CD4-positive, alpha-beta T cell (primary cell): ENCODE data around the gene CTNNA3. TPM values are rescaled to one million over a fixed set of nuclear protein-coding genes. Genes with fewer than 3 reads are reported as not detected.

Experiments used
- ATAC-seq: fragments of 200-7000 bp; cut with Tn5 transposase; one replicate; pipeline ENCODE4 v1.10.0; 2022; ENCODE audit warnings: mild to moderate bottlenecking; ENCODE audit not compliant: poor library complexity
- CTCF ChIA-PET: fragments of 350-600 bp; sonication (Branson Sonifier 250); formaldehyde crosslinking; loops from one replicate; lab custom pipeline; 2021; ENCODE audit warnings: antibody characterized with exemption, inconsistent platforms; lab: Charles Lee
- POLR2A ChIA-PET: fragments of 350-600 bp; sonication (Branson Sonifier 250); formaldehyde crosslinking; loops from one replicate; lab custom pipeline; 2021; ENCODE audit warnings: antibody characterized with exemption, inconsistent platforms; lab: Charles Lee
- DNase-seq, 14 experiments: peaks; one replicate each; pipeline ENCODE4 v3.0.0-alpha.2; 2013 to 2020; ENCODE audit warnings: mixed read lengths in 2 of 14
- H3K27ac ChIP-seq, 2 donors: one replicate each; pipeline versions ENCODE4 v1.5.1 to v1.7.0; 2013; ENCODE audit warnings: low read length in 2 of 2, low read depth in 1 of 2, mild to moderate bottlenecking in 1 of 2
- H3K27me3 ChIP-seq, 2 experiments: 1 replicate in 1 of 2; 2 replicates in 1 of 2; pipeline versions ENCODE4 v1.6.1 to v1.7.0; 2013; ENCODE audit warnings: low read length in 2 of 2, control low read depth in 1 of 2, mild to moderate bottlenecking in 1 of 2, moderate library complexity in 1 of 2; ENCODE audit not compliant: insufficient read depth in 2 of 2, control insufficient read depth in 1 of 2
- H3K36me3 ChIP-seq: one replicate; pipeline ENCODE4 v1.6.1; 2013; ENCODE audit warnings: low read length, control low read depth; ENCODE audit not compliant: insufficient read depth
- H3K4me1 ChIP-seq: one replicate; pipeline ENCODE4 v1.6.1; 2013; ENCODE audit warnings: low read length, control low read depth; ENCODE audit not compliant: insufficient read depth
- H3K4me3 ChIP-seq: one replicate; pipeline ENCODE4 v1.5.1; 2013; ENCODE audit warnings: mild to moderate bottlenecking, low read length, moderate library complexity
- H3K9me3 ChIP-seq, 2 experiments: 1 replicate in 1 of 2; 2 replicates in 1 of 2; pipeline versions ENCODE4 v1.6.1 to v1.7.0; 2013; ENCODE audit warnings: low read length in 2 of 2, mild to moderate bottlenecking in 2 of 2, control low read depth in 1 of 2, moderate library complexity in 1 of 2; ENCODE audit not compliant: control insufficient read depth in 1 of 2, insufficient read depth in 1 of 2
- H3K27ac Mint-ChIP-seq: one replicate; pipeline ENCODE4 v1.8.0; 2020; ENCODE audit warnings: mixed read lengths
- H3K27me3 Mint-ChIP-seq: one replicate; pipeline ENCODE4 v1.8.0; 2021; ENCODE audit warnings: mixed read lengths
- H3K36me3 Mint-ChIP-seq: one replicate; pipeline ENCODE4 v1.8.0; 2021; ENCODE audit warnings: low read depth, mixed read lengths
- H3K4me1 Mint-ChIP-seq: one replicate; pipeline ENCODE4 v1.8.0; 2021; ENCODE audit warnings: low read depth, mixed read lengths
- H3K4me3 Mint-ChIP-seq: one replicate; pipeline ENCODE4 v1.8.0; 2020; ENCODE audit warnings: mild to moderate bottlenecking, mixed read lengths
- H3K9me3 Mint-ChIP-seq: one replicate; pipeline ENCODE4 v1.8.0; 2020; ENCODE audit warnings: mixed read lengths
- intact Hi-C, 2 experiments: fragments of 100-400 bp; cut with DNase I in 1 of 2; cut with micrococcal nuclease in 1 of 2; formaldehyde crosslinking; loops; one replicate each; pipeline versions ENCODE4 v1.15.1 to v1.9.0; 2023 to 2025; cut with DNase I, micrococcal nuclease
- total RNA-seq, 174 experiments: library from RNA in 2 of 174; stranded (reverse) in 2 of 174; gene quantifications; one replicate each; pipeline ENCODE4 v1.2.3 and lab custom pipeline; 2021 to 2026
- TF ChIP-seq, protein P1 (sequence below): fragments of 200-600 bp; IDR thresholded peaks from one replicate; pipeline ENCODE4 v1.8.0; 2022; ENCODE audit warnings: antibody characterized with exemption, mild to moderate bottlenecking

Gene CTNNA3
- total RNA-seq, 2 experiments from 2014 or later: 0.80 TPM; not detected in 1

DNA sequence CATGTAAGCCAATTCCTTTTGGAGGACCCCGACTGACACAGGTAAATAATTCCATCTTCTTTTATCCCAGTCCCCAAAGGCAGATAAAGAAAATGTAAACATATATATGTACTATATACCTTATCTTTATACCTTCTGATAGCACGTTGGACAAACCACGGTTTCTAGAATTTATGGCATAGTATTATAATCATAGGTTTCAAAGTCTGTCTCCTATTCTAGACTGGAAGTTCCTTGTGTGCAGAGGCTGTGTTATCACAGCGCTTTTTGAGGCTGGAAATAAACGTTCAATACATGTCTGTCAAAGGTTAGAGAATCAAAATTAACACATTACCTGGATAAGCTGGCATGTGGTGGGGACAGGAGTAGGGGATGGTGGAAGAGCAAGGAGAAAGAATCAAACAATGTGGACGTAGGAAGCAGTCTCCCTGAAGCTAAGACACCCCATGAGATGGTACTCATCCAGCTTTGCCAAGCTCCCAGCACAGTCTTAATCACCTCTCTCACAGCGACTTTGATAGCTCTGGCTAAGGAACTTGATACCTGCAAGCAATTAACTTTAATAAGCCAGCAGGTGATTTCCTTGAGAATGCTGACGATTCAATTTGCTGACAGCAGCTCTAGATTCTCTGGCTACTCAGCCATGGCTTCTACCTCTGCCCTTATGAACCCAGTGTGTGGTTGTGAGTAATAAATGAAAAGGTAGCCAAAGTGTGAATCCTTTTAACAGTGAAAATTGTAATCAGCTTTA is 978.6 kb downstream of the CTNNA3 start:
- intact Hi-C loops: no loop called here
- peaks cover 0 to 3% of the 10 kb centered on the region in 2 experiments for H3K9me3 ChIP-seq
- TF ChIP-seq, protein P1, sequence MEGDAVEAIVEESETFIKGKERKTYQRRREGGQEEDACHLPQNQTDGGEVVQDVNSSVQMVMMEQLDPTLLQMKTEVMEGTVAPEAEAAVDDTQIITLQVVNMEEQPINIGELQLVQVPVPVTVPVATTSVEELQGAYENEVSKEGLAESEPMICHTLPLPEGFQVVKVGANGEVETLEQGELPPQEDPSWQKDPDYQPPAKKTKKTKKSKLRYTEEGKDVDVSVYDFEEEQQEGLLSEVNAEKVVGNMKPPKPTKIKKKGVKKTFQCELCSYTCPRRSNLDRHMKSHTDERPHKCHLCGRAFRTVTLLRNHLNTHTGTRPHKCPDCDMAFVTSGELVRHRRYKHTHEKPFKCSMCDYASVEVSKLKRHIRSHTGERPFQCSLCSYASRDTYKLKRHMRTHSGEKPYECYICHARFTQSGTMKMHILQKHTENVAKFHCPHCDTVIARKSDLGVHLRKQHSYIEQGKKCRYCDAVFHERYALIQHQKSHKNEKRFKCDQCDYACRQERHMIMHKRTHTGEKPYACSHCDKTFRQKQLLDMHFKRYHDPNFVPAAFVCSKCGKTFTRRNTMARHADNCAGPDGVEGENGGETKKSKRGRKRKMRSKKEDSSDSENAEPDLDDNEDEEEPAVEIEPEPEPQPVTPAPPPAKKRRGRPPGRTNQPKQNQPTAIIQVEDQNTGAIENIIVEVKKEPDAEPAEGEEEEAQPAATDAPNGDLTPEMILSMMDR: no peak
- no peak for DNase-seq
- Mint-ChIP-seq H3K36me3 (no peaks in the 10 kb centered on the region), H3K9me3 (no peaks in the 10 kb centered on the region), H3K4me3 (no peak overlapping the region), H3K4me1 (no peaks in the 10 kb centered on the region), H3K27ac (no peak overlapping the region), H3K27me3 (no peaks in the 10 kb centered on the region)
- no peaks in the 10 kb centered on the region for H3K36me3 ChIP-seq
- ChIA-PET CTCF (no interaction called here), POLR2A (no interaction called here)
- H3K4me1 ChIP-seq: no peaks in the 10 kb centered on the region
- no peak overlapping the region for H3K4me3 ChIP-seq
- ATAC-seq: no peak
- H3K27ac ChIP-seq: no peak overlapping the region
- no peaks in the 10 kb centered on the region for H3K27me3 ChIP-seq

DNA sequence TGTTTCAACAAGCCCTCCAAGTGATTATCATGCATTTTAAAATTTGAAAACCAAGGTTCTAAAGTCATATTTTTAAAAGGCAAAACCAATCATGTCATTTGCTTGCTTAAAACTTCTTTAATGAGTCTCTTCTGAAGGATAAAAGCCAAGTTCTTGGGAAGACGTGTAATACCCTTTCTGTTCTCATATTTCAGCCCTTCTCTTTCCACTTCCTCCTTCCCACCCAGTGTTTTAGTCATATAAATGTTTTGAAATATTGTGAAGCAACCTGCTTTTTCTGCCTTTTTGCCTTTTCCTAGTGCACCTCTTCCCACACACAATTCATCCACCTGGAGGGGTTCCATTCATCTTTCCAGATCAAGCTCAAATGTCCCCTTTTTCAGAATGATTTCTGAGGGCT is 981.3 kb downstream of the CTNNA3 start:
- intact Hi-C loops: no loop called here
- Mint-ChIP-seq H3K4me3 (no peak overlapping the region), H3K27me3 (no peaks in the 10 kb centered on the region), H3K36me3 (no peaks in the 10 kb centered on the region), H3K9me3 (no peaks in the 10 kb centered on the region), H3K4me1 (no peaks in the 10 kb centered on the region), H3K27ac (no peak overlapping the region)
- Histone ChIP-seq H3K4me1 (no peaks in the 10 kb centered on the region), H3K4me3 (no peak overlapping the region), H3K9me3 (no peaks in the 10 kb centered on the region), H3K36me3 (no peaks in the 10 kb centered on the region), H3K27ac (no peak overlapping the region), H3K27me3 (no peaks in the 10 kb centered on the region)
- ATAC-seq (no peak), DNase-seq (no peak)
- TF ChIP-seq, protein P1: no peak
- ChIA-PET CTCF (no interaction called here), POLR2A (no interaction called here)

DNA sequence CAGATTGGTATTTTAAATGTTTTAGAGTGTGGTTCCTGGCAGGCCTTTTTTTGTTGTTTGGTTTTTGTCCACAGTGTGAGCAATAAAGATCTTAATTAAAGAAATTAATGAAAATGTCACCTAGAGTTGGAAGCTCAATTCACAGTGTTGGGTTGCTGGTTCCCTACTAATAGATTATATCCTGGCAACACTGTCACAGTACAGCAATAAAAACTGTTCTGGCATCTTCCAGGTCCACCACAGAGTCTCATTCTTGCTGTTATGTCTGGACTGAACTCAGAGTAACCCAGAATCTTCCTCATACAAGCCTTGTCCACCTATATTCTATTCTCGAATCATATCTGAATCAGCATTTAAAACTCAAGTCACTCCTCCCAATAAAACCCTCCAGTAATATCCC is 982.6 kb downstream of the CTNNA3 start:
- no peaks in the 10 kb centered on the region for H3K4me1 Mint-ChIP-seq
- no peaks in the 10 kb centered on the region for H3K9me3 ChIP-seq
- H3K27ac Mint-ChIP-seq: no peak overlapping the region
- DNase-seq: no peak
- H3K36me3 Mint-ChIP-seq: no peaks in the 10 kb centered on the region
- H3K36me3 ChIP-seq: no peaks in the 10 kb centered on the region
- H3K27me3 Mint-ChIP-seq: no peaks in the 10 kb centered on the region
- H3K27ac ChIP-seq: no peak overlapping the region
- H3K4me3 ChIP-seq: no peak overlapping the region
- intact Hi-C loops: no loop called here
- no peak overlapping the region for H3K4me3 Mint-ChIP-seq
- TF ChIP-seq, protein P1: no peak
- H3K4me1 ChIP-seq: no peaks in the 10 kb centered on the region
- no peaks in the 10 kb centered on the region for H3K27me3 ChIP-seq
- no peak for ATAC-seq
- H3K9me3 Mint-ChIP-seq: no peaks in the 10 kb centered on the region
- ChIA-PET POLR2A (no interaction called here), CTCF (no interaction called here)
